NCI-H2227 (cell line): ENCODE results near the gene BCL11B.

Experiments used
- DNase-seq: peaks from one replicate; lab custom pipeline; 2025; ENCODE audit not compliant: unreplicated experiment; lab: John Stamatoyannopoulos, UW

Gene BCL11B

DNA sequence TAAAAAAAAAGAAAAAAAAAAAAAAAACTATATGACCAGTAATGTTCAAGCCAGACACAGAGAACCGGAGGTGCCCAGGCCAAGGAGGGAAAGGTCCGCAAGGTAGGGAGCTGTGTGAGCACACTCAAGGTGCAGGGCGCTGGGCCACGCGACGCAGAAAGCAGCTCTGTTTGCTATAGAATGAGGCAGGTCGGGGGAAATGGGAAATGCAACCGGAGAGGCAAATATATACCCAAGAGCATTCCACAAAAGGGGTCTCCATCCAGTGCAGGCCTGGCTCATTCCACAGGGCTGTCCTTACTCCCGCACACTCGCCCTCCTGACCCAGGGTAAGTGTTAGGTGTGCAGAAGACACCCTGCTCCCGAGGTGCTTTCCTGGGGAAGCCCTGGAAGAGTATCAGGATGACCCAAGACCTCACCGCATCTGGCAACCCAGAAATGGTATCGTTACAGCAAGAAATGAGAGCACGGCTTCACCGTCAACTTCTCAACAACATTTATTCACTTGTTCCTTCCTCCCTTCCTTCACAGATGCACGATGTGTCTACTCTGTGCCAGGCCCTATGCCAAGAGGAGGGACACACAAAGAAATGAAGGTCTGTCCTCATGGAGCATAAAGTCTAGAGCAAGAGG is 86.4 kb downstream of the BCL11B start:
- DNase-seq: no peak

DNA sequence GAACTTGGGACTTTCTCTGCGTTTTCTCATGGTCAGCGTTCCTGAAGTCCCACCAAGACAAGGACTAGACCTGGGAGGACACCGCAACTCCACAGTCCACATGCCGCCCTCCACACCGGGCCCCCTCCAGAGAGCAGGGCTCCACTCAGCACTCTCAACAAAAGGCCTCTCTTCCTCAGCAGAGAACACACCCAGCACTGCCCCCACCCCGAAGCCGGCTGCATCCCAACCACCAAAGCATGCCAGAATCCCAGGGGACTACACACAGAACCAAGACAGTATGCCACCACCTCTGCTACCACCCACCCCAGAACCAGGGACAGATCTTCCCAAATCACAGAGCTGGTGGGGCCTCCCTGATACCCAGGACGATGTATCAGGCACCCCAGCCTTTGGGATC is 88.3 kb downstream of the BCL11B start:
- no peak for DNase-seq

DNA sequence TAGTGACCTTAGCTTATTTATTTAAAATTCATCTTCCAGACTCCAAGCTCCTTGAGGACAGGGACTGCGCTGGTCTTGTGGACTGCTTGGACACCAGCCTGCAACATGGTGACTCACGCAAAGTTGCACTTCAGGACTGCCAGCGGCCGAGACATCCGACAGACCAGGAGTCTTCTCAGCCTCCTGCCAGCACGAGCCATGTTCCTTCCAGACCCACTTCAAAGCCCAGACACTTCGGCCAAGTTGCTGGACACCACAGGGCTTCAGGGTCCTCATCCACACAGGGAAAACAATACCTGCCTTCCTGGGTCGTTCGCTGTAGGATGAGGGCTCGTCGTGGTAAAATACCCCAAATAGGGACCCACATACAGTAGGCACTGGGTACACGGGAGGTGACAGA is 88.7 kb downstream of the BCL11B start:
- DNase-seq: no peak

DNA sequence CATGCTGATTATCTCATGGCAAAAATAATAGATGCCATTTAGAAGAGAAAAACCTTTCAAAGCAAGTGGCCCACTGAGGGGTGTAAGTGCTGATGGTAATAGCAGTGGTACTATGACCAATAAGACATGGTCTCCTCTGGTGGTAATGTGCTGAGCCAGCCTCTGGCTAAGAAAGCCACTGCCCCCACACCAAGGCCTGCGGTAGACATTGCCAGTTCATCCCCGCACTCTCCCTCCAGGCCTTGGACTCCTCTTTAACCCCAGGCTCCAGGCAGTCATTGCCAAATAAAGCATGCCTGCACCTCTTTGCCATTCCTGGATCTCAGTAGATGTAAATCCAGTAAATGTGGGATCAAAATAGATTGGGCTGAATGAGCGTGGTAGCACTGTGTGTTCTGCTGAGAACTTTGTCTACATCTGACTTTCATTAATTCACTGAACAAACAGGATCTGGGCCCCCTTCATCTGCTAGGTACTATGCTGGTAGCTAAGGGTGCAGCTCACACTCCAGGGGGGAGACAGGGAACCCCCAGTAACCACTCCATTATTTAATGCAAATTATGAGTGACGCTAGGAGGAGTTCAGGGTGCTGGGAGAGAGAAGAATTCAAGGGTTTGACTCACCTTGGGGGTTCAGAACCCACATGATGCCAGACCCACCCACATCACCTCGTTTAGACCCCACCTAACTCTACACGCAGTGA is 89.3 kb downstream of the BCL11B start:
- DNase-seq: no peak

- no peak for DNase-seq
Observed at GRCh38 chr14:99181804-99182520, 90.0 kb downstream of the BCL11B start.

DNA sequence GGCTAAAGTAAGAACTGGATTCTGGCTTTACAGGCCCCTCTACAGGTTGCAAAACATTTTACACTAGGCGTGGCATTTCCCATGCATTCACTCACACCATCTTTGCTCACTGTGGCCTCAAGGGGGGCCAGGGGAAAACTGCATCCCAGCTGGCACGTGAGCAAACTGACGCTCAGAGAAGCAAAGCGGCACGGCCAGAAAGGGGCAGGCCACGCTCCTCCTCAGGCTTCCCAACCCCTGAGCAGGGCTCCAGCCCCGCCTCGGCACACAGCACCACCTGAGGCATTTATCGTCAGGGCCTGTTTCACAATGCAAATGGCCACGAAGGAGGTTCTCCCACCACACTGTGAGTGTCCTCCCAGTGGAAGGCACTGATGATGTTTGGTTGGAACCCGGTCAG is 90.8 kb downstream of the BCL11B start:
- DNase-seq: no peak

- DNase-seq: no peak
Observed at GRCh38 chr14:99179946-99180345, 92.1 kb downstream of the BCL11B start.

DNA sequence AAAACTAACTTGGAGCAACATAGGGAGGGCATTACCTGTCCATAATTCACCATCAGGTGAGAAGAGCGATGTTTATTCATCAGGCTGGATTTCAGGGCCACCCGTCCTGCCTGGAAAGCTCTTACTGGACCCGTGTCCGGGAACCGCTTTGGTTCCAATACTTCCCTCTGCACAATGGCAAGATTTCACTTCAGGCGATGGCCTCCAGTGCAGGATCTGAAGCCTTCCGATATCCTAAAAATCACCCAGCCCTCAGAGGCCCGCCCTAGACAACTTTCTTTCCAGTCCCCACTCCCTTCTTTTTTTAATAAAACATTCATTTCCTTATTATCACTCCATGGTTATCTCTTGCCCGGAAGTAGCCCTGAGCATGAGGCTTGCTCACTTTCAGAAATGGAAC is 92.5 kb downstream of the BCL11B start:
- DNase-seq: no peak

DNA sequence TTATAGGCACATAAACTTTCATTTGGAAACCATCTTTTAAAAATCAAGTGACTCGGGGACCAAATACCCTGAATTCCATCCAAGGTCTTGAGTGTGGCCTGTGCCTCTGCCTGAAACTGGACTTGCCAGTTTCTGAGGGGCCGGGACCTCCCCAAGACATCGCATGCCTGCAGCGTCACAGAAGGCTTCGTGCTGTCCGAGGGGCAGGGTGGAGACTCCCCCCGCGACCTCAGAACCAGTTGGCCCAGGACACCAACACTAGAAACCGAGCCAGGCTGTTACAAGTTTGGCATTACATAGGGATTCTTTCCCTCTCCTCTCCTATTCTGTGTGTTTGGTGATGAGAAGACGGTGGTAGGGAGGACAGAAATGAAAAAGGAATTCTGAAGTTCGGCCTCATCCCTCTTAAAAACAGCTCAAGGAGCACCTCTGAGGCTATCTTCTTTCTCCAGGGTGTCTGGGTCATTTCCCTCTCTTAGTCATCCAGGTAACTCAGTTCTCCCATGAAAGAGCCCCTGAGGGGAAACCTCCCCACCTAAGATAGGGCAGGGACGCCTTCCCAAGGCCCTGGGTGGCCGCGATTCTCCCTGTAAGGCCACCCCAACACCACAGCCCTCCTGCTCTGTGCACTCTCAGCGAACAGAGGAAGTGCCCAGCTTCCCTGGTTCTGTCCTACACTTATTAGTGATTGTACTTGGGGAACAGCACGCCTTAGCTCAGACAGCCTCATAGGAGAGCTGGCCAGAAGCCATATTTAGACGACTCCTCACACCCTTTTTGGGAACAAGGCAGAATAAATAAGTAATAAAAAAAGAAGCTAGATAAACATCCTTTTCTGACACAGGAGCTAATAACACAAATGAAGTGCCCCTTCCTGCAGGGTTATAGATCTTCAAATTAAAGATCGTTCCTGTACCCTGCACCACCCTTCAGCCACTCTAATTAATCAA is 93.8 kb downstream of the BCL11B start:
- no peak for DNase-seq

- DNase-seq: no peak
Observed at GRCh38 chr14:99177046-99177655, 94.8 kb downstream of the BCL11B start.

DNA sequence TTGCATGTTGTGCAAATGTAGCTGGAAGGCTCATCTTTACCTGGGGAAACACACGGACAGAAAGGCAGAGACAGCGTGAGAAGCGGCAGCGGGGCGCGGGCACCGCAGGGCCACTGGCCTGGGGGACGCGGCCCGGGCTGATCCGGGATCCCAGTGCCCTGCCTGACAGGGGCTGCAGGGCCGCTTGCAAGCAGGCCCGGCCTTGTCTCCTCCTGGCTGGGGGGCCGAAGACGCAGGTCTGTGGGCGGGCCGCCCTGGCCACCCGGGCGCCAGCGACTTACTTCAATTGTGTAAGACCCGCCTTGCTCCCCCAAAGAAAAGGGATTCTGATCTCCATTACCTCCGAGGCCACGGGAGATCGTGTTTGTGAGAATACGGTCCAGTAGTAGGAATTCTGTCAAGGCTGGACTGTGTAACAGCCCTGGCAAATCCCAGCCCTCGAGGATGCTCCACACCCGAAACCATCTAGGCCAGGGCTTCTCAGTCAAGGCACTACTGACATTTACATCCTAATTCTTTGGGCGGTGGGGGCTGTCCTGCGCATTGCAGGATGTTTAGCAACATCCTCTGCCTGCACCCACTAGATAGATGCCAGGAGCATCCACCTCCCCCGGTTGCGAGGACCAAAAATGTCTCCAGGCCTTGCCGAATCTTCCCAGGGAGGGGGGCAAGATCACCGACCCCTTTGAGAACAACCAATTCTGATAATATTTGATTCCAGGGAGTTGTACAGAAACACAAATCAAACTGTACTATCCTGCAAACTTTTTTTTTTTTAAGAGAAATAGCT is 95.6 kb downstream of the BCL11B start:
- no peak for DNase-seq

DNA sequence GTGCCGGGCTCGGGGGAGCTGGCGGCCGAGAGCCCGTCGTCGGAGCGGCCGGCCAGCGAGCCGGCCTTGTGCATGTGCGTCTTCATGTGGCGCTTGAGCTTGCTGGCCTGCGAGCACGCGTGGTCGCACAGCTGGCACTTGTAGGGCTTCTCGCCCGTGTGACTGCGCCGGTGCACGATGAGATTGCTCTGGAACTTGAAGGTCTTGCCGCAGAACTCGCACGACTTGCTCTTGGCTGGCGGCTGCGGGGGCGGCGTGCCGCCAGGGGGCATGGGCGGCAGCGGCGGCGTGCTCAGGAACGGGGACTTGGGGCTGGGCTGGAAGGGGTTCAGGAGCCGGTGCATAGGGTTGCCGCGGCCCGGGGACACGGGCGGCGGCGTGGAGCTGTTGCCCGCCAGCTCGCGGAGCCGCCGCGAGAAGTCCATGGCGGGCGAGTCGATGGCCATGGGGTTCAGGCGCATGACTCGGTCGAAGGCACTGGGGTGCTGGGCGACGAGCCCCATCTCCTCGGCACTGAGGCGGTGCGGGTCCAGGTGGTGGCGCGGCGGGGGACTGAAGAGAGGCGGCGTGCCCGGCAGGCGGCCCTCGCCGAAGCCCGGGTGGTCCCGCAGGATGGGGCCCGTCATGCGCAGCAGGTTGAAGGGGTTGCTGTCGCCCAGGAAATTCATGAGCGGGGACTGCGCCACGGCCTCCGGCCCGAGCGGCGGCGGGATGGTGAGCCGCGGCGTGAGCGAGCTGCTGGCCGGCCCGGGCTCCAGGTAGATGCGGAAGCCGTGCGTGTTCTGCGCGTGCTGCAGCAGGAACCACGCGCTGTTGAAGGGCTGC is 96.5 kb downstream of the BCL11B start:
- DNase-seq: no peak

DNA sequence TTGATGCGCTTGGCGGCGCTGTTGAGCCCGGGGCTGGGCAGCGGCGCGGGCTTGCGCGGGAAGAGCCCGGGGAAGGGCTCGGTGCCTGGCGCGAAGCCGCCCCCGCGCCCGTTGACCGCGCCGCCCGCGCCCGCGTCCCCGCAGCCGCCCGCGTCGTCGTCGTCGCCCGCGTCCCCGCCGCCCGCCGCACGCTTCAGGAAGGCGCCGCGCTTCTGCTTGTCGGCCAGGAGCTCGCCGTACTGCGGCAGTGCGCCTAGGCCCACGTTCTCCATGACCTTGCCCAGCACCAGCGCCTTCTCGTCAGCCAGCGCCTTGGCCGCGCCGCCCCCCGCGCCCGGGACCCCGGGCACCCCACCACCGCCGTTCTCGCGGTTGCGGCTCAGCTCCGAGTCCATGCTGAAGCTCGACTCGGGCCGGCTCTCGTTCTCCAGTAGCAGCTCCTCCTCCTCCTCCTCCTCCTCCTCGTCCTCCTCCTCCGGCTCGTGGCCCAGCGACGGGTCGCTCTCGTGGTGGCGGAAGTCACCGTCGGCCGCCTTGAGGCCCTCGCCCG is 97.2 kb downstream of the BCL11B start:
- no peak for DNase-seq

GRCh38 chr14:99174081-99174769 is 97.8 kb downstream of the BCL11B start:
- DNase-seq: no peak

DNA sequence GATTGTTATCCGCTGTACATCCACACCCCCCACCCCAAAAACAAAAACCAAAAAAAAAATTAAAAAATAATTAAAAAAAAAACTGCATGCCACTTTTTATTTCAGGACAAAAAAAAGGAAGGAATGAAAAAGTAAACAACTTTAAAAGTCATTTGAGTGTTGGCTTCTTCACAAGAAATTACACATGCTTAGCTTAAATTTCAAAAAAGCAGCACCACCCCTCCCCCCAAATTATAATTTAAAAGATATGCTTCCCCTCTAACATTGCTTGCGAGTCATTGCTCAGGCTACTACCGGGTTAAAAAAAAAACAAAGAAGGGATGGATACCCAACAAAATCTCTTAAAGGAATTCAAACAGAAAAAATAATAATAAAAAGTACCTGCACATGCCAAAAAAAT is 98.5 kb downstream of the BCL11B start:
- no peak for DNase-seq

- no peak for DNase-seq
Observed at GRCh38 chr14:99173086-99173485, 98.9 kb downstream of the BCL11B start.

GRCh38 chr14:99171396-99171795 is 100.6 kb downstream of the BCL11B start:
- DNase-seq: no peak

DNA sequence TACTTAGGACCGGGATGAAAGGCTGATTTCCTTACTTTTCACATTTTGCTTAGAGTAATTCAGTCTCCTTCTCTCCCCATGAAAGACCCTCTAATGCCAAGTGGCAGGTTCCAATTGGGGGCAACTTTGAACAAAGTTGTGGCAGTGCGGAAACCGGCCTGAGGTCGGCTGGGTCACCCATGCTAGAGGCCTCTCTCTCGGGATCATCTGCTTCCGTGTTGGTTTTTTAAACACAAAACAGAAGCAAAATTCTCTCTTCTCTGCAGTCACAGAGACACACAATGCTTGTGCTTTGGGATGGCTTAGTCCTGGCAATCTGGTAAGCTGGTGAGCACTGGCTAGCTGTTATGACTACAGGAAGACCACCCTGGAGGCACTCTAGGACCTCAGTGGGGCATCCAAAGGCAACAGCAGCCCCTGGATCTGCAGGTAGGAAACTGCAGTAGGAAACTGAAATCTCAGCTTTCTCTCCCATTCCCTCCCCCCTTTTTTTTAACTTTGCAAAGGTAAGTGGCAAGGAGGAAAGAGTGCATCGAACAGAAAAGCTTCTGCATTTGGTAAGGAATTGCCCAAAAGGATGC is 102.1 kb downstream of the BCL11B start:
- DNase-seq: no peak
